Ascending aorta (tissue), 2 donors: ENCODE data around the gene ZBTB5. TPM values are rescaled to one million over a fixed set of nuclear protein-coding genes. Genes with fewer than 3 reads are reported as not detected.

Experiments
- DNase-seq, 2 donors: peaks; one replicate each; pipeline ENCODE4 v3.0.0-alpha.2; 2019; ENCODE audit warnings: low spot score in 2 of 2
- H3K27ac ChIP-seq, 2 donors: fragments of 200-600 bp; sonication (generic); one replicate each; pipeline ENCODE4 v1.5.1; 2016 to 2017; ENCODE audit warnings: mild to moderate bottlenecking in 1 of 2
- H3K27me3 ChIP-seq: fragments of 200-600 bp; sonication (generic); one replicate; pipeline ENCODE4 v1.5.1; 2017
- H3K36me3 ChIP-seq, 2 donors: fragments of 200-600 bp; sonication (generic); one replicate each; pipeline ENCODE4 v1.5.1; 2016
- H3K4me1 ChIP-seq, 2 donors: fragments of 200-600 bp; sonication (generic); one replicate each; pipeline ENCODE4 v1.5.1; 2016 to 2017; ENCODE audit warnings: mild to moderate bottlenecking in 1 of 2
- H3K4me3 ChIP-seq, 2 donors: fragments of 200-600 bp; sonication (generic); one replicate each; pipeline ENCODE4 v1.5.1; 2016 to 2017; ENCODE audit warnings: mild to moderate bottlenecking in 1 of 2
- H3K9me3 ChIP-seq, 2 donors: fragments of 200-600 bp; sonication (generic); one replicate each; pipeline ENCODE4 v1.5.1; 2016
- intact Hi-C: fragments of 100-400 bp; cut with DNase I; formaldehyde crosslinking; loops from one replicate; pipeline ENCODE4 v1.15.1; 2023
- total RNA-seq: library from RNA; depleted of rRNA; stranded (reverse); fragments of >200 nt; gene quantifications from one replicate; pipeline ENCODE4 v1.1.0, GENCODE V29; 2016
- TF ChIP-seq, protein P1 (sequence below), 3 experiments: fragments of 200-600 bp in 2 of 3; fragments of 450-650 bp in 1 of 3; sonication (generic) in 2 of 3; IDR thresholded peaks; one replicate each; pipeline ENCODE4 v1.5.1; 2016 to 2019; ENCODE audit warnings: antibody characterized with exemption in 3 of 3, mild to moderate bottlenecking in 1 of 3, moderate library complexity in 1 of 3

ZBTB5 gene
- total RNA-seq, 1 donor from 2014 or later: 3.4 TPM

DNA sequence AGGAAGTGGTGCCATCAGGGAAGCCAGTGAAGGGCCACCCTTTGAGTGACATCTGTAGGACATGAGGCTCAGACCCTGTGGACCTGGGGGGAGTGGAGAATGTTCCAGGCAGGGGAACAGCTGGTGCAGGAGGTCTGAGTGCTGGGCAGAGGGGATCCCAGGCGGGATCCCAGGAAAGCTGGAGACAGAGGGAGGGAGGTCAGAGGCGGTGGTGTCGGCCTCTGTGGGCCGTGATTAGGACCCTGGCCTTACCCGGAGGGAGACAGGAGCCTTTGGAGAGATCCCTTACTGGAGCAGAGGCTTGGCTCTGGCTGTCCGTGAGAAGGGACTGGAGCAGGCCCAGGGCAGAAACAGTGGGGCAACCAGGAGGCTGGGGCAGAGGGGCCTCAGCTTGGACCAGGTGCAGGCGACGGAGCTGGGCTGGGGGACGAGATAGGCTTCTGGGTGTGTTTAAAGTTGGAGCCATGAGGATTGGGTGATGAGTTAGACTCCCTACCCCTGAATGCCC is 54.8 kb downstream of the ZBTB5 start:
- TF ChIP-seq, protein P1, sequence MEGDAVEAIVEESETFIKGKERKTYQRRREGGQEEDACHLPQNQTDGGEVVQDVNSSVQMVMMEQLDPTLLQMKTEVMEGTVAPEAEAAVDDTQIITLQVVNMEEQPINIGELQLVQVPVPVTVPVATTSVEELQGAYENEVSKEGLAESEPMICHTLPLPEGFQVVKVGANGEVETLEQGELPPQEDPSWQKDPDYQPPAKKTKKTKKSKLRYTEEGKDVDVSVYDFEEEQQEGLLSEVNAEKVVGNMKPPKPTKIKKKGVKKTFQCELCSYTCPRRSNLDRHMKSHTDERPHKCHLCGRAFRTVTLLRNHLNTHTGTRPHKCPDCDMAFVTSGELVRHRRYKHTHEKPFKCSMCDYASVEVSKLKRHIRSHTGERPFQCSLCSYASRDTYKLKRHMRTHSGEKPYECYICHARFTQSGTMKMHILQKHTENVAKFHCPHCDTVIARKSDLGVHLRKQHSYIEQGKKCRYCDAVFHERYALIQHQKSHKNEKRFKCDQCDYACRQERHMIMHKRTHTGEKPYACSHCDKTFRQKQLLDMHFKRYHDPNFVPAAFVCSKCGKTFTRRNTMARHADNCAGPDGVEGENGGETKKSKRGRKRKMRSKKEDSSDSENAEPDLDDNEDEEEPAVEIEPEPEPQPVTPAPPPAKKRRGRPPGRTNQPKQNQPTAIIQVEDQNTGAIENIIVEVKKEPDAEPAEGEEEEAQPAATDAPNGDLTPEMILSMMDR (IDR thresholded peaks at IDR 0.05): no peak
- no peaks in the 10 kb centered on the region for H3K36me3 ChIP-seq
- intact Hi-C loops: no loop called here
- no peaks in the 10 kb centered on the region for H3K27me3 ChIP-seq
- H3K4me1 ChIP-seq: no peaks in the 10 kb centered on the region
- H3K4me3 ChIP-seq: no peak overlapping the region
- no peak overlapping the region for H3K27ac ChIP-seq
- no peak for DNase-seq
- H3K9me3 ChIP-seq: no peaks in the 10 kb centered on the region

DNA sequence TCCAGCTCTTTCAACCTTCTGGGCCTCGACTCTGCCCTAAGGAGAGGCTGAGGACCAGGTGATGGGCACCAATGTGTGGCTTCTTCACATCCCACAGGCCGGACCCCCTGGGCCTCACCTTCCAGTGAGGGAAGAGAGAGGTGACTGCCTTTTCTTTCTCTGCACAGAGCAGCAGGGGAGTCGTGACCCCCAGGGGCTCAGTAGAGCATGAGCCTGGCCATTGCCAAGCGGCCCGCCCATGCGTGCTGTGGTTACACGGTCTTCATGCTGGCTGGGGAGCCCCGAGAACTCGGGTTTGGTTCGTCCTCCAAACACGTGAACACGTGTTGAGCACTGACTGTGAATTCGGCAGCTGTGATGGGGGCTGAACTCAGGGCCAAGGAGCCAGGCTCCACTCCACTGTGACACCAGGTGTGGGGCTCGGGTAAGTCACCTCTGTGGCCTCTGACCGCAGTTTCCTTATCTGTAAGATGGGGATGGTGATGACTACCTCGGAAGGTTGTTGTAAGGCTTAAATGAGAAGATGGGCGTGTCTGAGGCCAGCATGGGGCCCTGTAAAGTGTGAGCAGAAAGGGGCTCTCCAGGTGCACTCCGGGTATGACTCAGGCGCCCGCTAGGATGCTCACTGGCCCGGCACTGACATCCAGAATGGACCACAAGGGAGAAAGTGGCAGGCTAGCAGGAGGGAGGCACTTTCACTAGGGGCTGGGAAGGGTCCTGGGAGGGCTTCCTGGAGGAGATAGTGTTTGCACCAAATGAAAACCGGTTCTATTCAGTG is 56.1 kb downstream of the ZBTB5 start:
- DNase-seq: no peak
- Histone ChIP-seq H3K27me3 (no peaks in the 10 kb centered on the region), H3K36me3 (no peaks in the 10 kb centered on the region), H3K9me3 (no peaks in the 10 kb centered on the region), H3K27ac (no peak overlapping the region), H3K4me1 (no peaks in the 10 kb centered on the region), H3K4me3 (no peak overlapping the region)
- TF ChIP-seq, protein P1 (IDR thresholded peaks at IDR 0.05): no peak
- intact Hi-C loops: no loop called here

DNA sequence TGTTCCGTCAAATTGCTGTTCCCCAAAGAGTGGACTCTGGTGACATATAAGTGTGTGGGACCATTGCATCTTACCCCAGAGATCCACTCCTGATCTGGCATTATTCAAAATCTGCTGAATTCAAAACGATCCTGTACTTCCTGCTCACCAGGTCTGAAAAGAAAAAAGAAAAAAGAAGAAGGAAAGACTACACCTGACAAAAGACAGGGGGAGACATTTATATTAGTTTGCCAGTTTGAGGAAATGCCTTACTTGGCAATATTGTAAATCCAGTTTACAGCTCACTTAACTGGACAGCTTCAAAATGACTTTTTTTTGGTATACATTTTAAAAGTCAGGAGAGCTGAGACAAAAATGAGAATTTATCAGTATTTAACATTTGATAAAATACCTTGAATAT is 57.8 kb downstream of the ZBTB5 start:
- Histone ChIP-seq H3K4me1 (no peaks in the 10 kb centered on the region), H3K27ac (no peak overlapping the region), H3K4me3 (no peak overlapping the region), H3K36me3 (no peaks in the 10 kb centered on the region), H3K27me3 (no peaks in the 10 kb centered on the region), H3K9me3 (no peaks in the 10 kb centered on the region)
- DNase-seq: no peak
- intact Hi-C loops: no loop called here
- TF ChIP-seq, protein P1 (IDR thresholded peaks at IDR 0.05): peak in 1 of 3 experiments; percentile 10

DNA sequence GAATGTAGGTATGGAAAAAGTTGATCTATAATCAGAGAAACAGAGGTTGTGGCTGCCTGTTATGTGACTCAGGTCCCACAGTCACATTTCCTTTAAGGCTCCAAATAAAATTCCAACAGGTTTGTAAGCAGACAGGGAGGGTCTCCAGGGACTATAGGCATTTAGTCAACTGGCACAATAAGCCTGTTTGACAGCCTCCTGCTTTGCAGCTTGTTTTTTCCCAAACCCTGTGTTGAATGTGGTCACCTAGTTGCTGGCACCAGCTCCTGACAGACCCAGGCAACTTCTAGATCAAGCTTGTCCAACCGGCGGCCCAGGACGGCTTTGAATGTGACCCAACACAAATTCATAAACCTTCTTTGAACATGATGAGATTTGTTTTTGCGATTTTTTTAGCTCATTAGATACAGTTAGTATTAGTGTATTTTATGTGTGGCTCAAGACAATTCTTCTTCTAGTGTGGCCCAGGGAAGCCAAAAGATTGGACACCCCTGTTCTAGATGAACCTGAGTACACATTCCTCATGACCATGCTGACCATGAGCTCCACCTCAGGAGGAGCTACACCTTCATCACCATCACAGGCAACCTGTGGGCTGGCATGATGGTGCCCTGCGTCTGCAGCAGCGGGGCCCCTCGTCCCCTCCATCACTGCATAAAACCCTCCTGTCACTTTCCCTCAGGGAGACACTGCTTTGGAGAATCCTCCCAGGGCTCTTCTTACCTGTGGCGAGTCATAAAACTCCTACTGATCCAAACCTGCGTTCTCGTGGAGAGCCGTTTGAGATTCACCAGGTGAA is 58.4 kb downstream of the ZBTB5 start:
- no peak overlapping the region for H3K27ac ChIP-seq
- H3K4me3 ChIP-seq: no peak overlapping the region
- no peaks in the 10 kb centered on the region for H3K9me3 ChIP-seq
- H3K4me1 ChIP-seq: no peaks in the 10 kb centered on the region
- TF ChIP-seq, protein P1 (IDR thresholded peaks at IDR 0.05): no peak
- intact Hi-C loops: no loop called here
- no peaks in the 10 kb centered on the region for H3K27me3 ChIP-seq
- no peaks in the 10 kb centered on the region for H3K36me3 ChIP-seq
- no peak for DNase-seq

DNA sequence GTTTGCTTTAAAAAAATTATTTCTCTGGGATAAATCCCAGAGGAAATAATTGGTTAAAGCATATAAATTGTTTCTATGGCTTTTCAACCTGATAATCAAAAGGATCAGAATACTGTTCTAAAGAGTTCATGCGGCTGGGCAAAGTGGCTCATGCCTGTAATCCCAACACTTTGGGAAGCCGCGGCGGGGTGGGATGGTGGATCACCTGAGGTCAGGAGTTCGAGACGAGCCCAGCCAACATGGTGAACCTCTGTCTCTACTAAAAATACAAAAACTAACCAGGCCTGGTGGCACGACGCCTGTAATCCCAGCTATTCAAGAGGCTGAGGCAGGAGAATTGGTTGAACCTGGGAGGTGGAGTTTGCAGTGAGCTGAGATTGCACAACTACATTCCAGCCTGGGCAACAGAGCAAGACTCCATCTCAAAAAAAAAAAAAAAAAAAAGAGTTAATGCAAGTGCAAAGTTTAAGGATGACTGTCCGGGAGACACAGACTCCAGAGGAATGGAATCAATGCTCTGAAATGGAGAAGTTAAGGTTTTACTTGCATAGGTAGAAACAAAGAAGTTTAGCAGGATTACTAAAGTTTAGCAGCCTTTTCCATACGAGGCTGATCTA is 59.4 kb downstream of the ZBTB5 start:
- H3K4me1 ChIP-seq: no peaks in the 10 kb centered on the region
- TF ChIP-seq, protein P1 (IDR thresholded peaks at IDR 0.05): no peak
- no peaks in the 10 kb centered on the region for H3K27me3 ChIP-seq
- no peaks in the 10 kb centered on the region for H3K36me3 ChIP-seq
- H3K27ac ChIP-seq: no peak overlapping the region
- no peaks in the 10 kb centered on the region for H3K9me3 ChIP-seq
- intact Hi-C loops: no loop called here
- H3K4me3 ChIP-seq: no peak overlapping the region
- DNase-seq: no peak
